Measurements from ENCODE around the gene NLRP10.

Gene NLRP10

GRCh38 chr11:7941146-7941545, 24.1 kb downstream of the NLRP10 start (continued):
- TF ChIP-seq CREB5 (CRISPR knock-in tag; IDR thresholded peaks at IDR 0.05; ENCODE audit: low read depth) (no peak), ESRRG (CRISPR knock-in tag; IDR thresholded peaks at IDR 0.05) (no peak), ZFP3 (CRISPR knock-in tag; IDR thresholded peaks at IDR 0.05) (no peak), TCF4 (CRISPR knock-in tag; IDR thresholded peaks at IDR 0.05; ENCODE audit: borderline replicate concordance) (no peak), PPARA (CRISPR knock-in tag; IDR thresholded peaks at IDR 0.05; ENCODE audit: borderline replicate concordance) (no peak), ARNTL (CRISPR knock-in tag; IDR thresholded peaks at IDR 0.05; ENCODE audit: borderline replicate concordance, low read depth) (no peak), POU6F1 (CRISPR knock-in tag; IDR thresholded peaks at IDR 0.05; ENCODE audit: borderline replicate concordance, low read depth) (no peak), ZC3H10 (CRISPR knock-in tag; IDR thresholded peaks at IDR 0.05) (no peak), ZNF70 (CRISPR knock-in tag; IDR thresholded peaks at IDR 0.05) (no peak), ZFP30 (CRISPR knock-in tag; IDR thresholded peaks at IDR 0.05) (no peak)

- ATAC-seq, result no peak
- TF ChIP-seq OSR1 (CRISPR knock-in tag; IDR thresholded peaks at IDR 0.05), result no peak
- TF ChIP-seq ISL1 (CRISPR knock-in tag; IDR thresholded peaks at IDR 0.05), result no peak
- TF ChIP-seq PATZ1 (CRISPR knock-in tag; IDR thresholded peaks at IDR 0.05; ENCODE audit: borderline replicate concordance), result no peak
- no peak for TF ChIP-seq ESRRG (CRISPR knock-in tag; IDR thresholded peaks at IDR 0.05)
- TF ChIP-seq RARB (CRISPR knock-in tag; IDR thresholded peaks at IDR 0.05), result no peak
These were observed 28.6 kb downstream of the NLRP10 start for GRCh38 chr11:7936615-7937014.

GRCh38 chr11:7931168-7931567, 34.1 kb downstream of the NLRP10 start, which contains the start of gene OR10A6:
Gene OR10A6 (minus strand): TSS chr11:7931268. CDS start chr11:7928662, 2,606 bp downstream.
- no peak for ATAC-seq
- TF ChIP-seq CSDC2 (CRISPR knock-in tag; IDR thresholded peaks at IDR 0.05) (no peak), TOX (CRISPR knock-in tag; IDR thresholded peaks at IDR 0.05; ENCODE audit: borderline replicate concordance) (no peak), ZFP30 (CRISPR knock-in tag; IDR thresholded peaks at IDR 0.05) (no peak), SNAI2 (CRISPR knock-in tag; IDR thresholded peaks at IDR 0.05) (no peak), CSRNP3 (CRISPR knock-in tag; IDR thresholded peaks at IDR 0.05) (no peak), ZC3H10 (CRISPR knock-in tag; IDR thresholded peaks at IDR 0.05) (no peak), PATZ1 (CRISPR knock-in tag; IDR thresholded peaks at IDR 0.05; ENCODE audit: borderline replicate concordance) (no peak), ZFP3 (CRISPR knock-in tag; IDR thresholded peaks at IDR 0.05) (no peak), POU6F1 (CRISPR knock-in tag; IDR thresholded peaks at IDR 0.05; ENCODE audit: borderline replicate concordance, low read depth) (no peak), ESRRG (CRISPR knock-in tag; IDR thresholded peaks at IDR 0.05) (no peak)
- TF ChIP-seq, protein P1, sequence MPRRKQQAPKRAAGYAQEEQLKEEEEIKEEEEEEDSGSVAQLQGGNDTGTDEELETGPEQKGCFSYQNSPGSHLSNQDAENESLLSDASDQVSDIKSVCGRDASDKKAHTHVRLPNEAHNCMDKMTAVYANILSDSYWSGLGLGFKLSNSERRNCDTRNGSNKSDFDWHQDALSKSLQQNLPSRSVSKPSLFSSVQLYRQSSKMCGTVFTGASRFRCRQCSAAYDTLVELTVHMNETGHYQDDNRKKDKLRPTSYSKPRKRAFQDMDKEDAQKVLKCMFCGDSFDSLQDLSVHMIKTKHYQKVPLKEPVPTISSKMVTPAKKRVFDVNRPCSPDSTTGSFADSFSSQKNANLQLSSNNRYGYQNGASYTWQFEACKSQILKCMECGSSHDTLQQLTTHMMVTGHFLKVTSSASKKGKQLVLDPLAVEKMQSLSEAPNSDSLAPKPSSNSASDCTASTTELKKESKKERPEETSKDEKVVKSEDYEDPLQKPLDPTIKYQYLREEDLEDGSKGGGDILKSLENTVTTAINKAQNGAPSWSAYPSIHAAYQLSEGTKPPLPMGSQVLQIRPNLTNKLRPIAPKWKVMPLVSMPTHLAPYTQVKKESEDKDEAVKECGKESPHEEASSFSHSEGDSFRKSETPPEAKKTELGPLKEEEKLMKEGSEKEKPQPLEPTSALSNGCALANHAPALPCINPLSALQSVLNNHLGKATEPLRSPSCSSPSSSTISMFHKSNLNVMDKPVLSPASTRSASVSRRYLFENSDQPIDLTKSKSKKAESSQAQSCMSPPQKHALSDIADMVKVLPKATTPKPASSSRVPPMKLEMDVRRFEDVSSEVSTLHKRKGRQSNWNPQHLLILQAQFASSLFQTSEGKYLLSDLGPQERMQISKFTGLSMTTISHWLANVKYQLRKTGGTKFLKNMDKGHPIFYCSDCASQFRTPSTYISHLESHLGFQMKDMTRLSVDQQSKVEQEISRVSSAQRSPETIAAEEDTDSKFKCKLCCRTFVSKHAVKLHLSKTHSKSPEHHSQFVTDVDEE (CRISPR knock-in tag; IDR thresholded peaks at IDR 0.05), result no peak
